ENCODE data around the gene LAMA3.

- TF ChIP-seq POLR2A (IDR thresholded peaks at IDR 0.05; ENCODE audit: low read depth, low read length) (no peak), TAF1 (IDR thresholded peaks at IDR 0.05; ENCODE audit: low read depth, low read length) (no peak), POLR2AphosphoS5 (IDR thresholded peaks at IDR 0.05; ENCODE audit: low read depth, low read length) (no peak), PAX5 (IDR thresholded peaks at IDR 0.05; ENCODE audit: insufficient read depth, low read length, severe bottlenecking) (no peak)
Measured at GRCh38 chr18:23793985-23794867, 105.0 kb downstream of the LAMA3 start.

Data from GM12891 (cell line).